ENCODE measurements around the gene DUSP12.

DUSP12 gene

GRCh38 chr1:161770250-161770649, 20.7 kb downstream of the DUSP12 start:
- no peak for DNase-seq

- DNase-seq, result no peak
These were observed 21.6 kb downstream of the DUSP12 start for GRCh38 chr1:161771161-161771560.

- DNase-seq, result no peak
These were observed 22.4 kb downstream of the DUSP12 start for GRCh38 chr1:161771973-161772372.

GRCh38 chr1:161772397-161772796, 22.8 kb downstream of the DUSP12 start:
- DNase-seq, result no peak

GRCh38 chr1:161773791-161774190, 24.2 kb downstream of the DUSP12 start:
- no peak for DNase-seq

- no peak for DNase-seq
These were observed 27.7 kb downstream of the DUSP12 start for GRCh38 chr1:161777261-161777660.

GRCh38 chr1:161778522-161778921, 28.9 kb downstream of the DUSP12 start:
- DNase-seq, result no peak

- no peak for DNase-seq
These were observed 29.8 kb downstream of the DUSP12 start for GRCh38 chr1:161779393-161779792.

GRCh38 chr1:161781995-161782394, 32.4 kb downstream of the DUSP12 start:
- peak; percentile 71 for DNase-seq

GRCh38 chr1:161782886-161783285, 33.3 kb downstream of the DUSP12 start:
- no peak for DNase-seq

GRCh38 chr1:161784968-161785367, 35.4 kb downstream of the DUSP12 start:
- no peak for DNase-seq

- no peak for DNase-seq
These were observed 37.8 kb downstream of the DUSP12 start for GRCh38 chr1:161787355-161787754.

- no peak for DNase-seq
These were observed 41.2 kb downstream of the DUSP12 start for GRCh38 chr1:161790587-161791317.

- peak; percentile 72 for DNase-seq
These were observed 42.5 kb downstream of the DUSP12 start for GRCh38 chr1:161791904-161792655.

- peak; percentile 83 for DNase-seq
These were observed 43.2 kb downstream of the DUSP12 start for GRCh38 chr1:161792740-161793139.

GRCh38 chr1:161799792-161800191, 50.2 kb downstream of the DUSP12 start:
- no peak for DNase-seq

GRCh38 chr1:161801955-161802354, 52.4 kb downstream of the DUSP12 start:
- DNase-seq, result no peak

- DNase-seq, result no peak
These were observed 53.6 kb downstream of the DUSP12 start for GRCh38 chr1:161803181-161803580.

- peak; percentile 12 for DNase-seq
These were observed 56.0 kb downstream of the DUSP12 start for GRCh38 chr1:161805399-161806197.
